Mucosa of descending colon (tissue), 3 donors: ENCODE measurements around the gene CXCL6. TPM values are rescaled to one million over a fixed set of nuclear protein-coding genes. Genes with fewer than 3 reads are reported as not detected.
A peak's percentile ranks its signal among the peaks of the same experiment; 100 is the strongest.

Experiments used
- ATAC-seq: fragments of 200-7000 bp; cut with Tn5 transposase; one replicate; pipeline ENCODE4 v1.9.1; 2020; ENCODE audit warnings: mild to moderate bottlenecking, moderate library complexity
- DNase-seq, 3 donors: peaks; one replicate each; pipeline ENCODE4 v3.0.0-alpha.2; 2020
- H3K36me3 ChIP-seq: fragments of 200-600 bp; one replicate; pipeline ENCODE4 v1.8.0; 2021; ENCODE audit warnings: low read depth, mild to moderate bottlenecking
- H3K4me1 ChIP-seq: fragments of 200-600 bp; one replicate; pipeline ENCODE4 v1.8.0; 2021; ENCODE audit warnings: low read depth, mild to moderate bottlenecking
- H3K4me3 ChIP-seq: fragments of 200-600 bp; one replicate; pipeline ENCODE4 v1.8.0; 2021; ENCODE audit warnings: mild to moderate bottlenecking
- H3K9me3 ChIP-seq: fragments of 200-600 bp; one replicate; pipeline ENCODE4 v1.8.0; 2021; ENCODE audit warnings: mild to moderate bottlenecking
- CTCF ChIP-seq: fragments of 200-600 bp; IDR thresholded peaks from one replicate; pipeline ENCODE4 v1.8.0; 2022; ENCODE audit warnings: antibody characterized with exemption, mild to moderate bottlenecking
- intact Hi-C, 2 donors: fragments of 100-400 bp; cut with DNase I in 1 of 2; cut with micrococcal nuclease in 1 of 2; formaldehyde crosslinking; loops; one replicate each; pipeline versions ENCODE4 v1.11.0 to v1.11.1; 2022; cut with DNase I, micrococcal nuclease
- total RNA-seq, 3 donors: library from RNA; stranded (reverse); fragmentation: NEBNext Ultra II Directional in 2 of 3; extraction: Animal tissue kit (Norgen Biotek cat#: 25700) in 2 of 3; gene quantifications; one replicate each; pipeline versions ENCODE4 v1.2.1 to v1.2.4, GENCODE V29; 2021 to 2023
- donor health status: DM: no; HTN: no; CAD: no; lungs with moderate emphysema.
- donor health status: DM: no; HTN: no; CAD: no.
- donor health status: DM: no; HTN: yes; CAD: no.

The CXCL6 gene
- total RNA-seq, 3 donors from 2014 or later, result 0.19 to 0.22 TPM; not detected in 1

DNA sequence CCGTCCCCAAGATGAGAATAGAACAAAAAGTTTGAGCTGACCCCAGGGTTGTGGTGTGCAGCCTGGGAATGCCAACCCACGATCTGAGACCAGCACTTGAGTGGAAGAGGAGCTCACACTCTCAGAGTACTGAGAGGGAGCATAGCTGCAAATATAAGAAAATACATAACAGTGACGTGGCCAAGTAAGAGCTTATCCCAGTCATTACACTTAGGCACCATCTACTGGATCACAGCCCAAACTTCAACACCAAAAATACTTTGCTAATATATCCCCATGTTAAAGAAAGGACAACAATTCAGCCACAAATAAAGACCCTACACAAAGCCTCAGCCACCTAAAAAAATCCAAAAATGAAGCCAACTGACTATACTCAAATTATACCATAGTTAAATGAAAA lies 33.3 kb upstream of the CXCL6 start:
- no peak for TF ChIP-seq CTCF
- intact Hi-C loops, result no loop called here

DNA sequence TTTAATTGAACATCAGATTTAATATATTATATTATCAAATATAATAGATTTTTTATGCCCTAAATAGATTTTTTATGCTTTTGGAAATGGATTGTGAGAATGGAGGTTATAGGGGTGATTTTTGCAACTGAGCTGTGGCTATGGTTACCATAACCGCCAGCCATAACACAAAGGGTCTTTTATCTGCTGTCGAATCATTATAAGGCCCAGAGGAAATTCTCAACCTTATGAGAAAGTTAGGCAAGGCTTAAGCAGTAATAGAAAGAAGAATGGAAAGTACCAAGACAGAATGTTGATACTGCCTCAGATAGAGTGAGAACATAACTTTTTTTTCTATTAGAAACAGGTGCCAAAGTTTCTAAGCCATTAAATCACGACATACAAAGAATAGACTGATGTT lies 26.3 kb upstream of the CXCL6 start:
- Histone ChIP-seq H3K9me3 (no peaks in the 10 kb centered on the region), H3K4me1 (no peaks in the 10 kb centered on the region), H3K36me3 (no peaks in the 10 kb centered on the region), H3K4me3 (no peak overlapping the region)
- no peak for DNase-seq
- no peak for ATAC-seq
- TF ChIP-seq CTCF, result no peak
- intact Hi-C loops, result no loop called here

More for the DNA sequence above, 33.3 kb upstream of the CXCL6 start:
- Histone ChIP-seq H3K36me3 (no peaks in the 10 kb centered on the region), H3K9me3 (peaks cover 6% of the 10 kb centered on the region), H3K4me3 (no peak overlapping the region), H3K4me1 (peaks cover 4% of the 10 kb centered on the region)
- DNase-seq (no peak), ATAC-seq (no peak)

DNA sequence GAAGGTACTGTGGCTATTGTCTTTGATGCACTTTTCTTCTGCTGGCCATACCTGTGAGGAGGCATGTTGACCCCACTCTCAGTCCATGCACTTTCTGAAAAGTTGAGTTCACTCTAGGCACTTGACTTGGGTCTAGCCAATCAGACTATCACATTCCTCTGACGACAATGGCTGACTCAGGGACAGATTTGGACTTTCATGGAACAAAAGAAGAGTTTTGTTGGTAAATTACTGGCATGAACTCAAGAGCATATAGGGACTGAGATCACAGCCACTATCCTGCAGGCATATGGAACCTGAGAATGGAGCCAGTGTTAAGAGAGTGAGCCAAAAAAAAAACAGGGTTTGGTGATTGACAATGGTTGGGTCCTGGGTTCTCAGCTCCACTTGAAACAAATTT lies 24.6 kb upstream of the CXCL6 start:
- intact Hi-C loops, result no loop called here
- DNase-seq (no peak), ATAC-seq (no peak)
- no peak for TF ChIP-seq CTCF
- no peaks in the 10 kb centered on the region for H3K9me3 ChIP-seq
- H3K4me3 ChIP-seq, result no peak overlapping the region
- no peaks in the 10 kb centered on the region for H3K4me1 ChIP-seq
- no peaks in the 10 kb centered on the region for H3K36me3 ChIP-seq

GRCh38 chr4:73814679-73815078 lies 21.8 kb upstream of the CXCL6 start:
- H3K9me3 ChIP-seq, result no peaks in the 10 kb centered on the region
- no peaks in the 10 kb centered on the region for H3K4me1 ChIP-seq
- intact Hi-C loops, result no loop called here
- no peaks in the 10 kb centered on the region for H3K36me3 ChIP-seq
- H3K4me3 ChIP-seq, result no peak overlapping the region
- peak; percentile 81 for ATAC-seq
- no peak for TF ChIP-seq CTCF
- DNase-seq, result no peak

DNA sequence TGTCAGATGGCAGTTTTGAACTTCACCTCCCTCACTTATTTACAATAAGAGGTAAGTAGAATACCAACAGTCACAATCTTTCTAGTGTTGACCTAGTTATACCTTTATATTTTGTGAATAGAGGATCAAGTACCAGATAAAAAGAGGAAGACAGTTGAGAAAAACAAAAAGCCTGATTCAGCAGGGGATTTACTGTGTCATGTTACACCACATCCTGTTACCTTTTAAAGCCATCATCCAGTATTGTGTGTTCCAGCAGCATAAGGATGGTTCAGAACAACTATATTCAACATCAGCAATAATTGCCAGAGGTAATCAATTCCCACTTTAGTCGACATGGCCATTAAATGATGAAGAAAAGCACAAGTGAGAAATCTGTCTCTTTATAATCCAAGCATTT lies 21.3 kb upstream of the CXCL6 start:
- peak; percentile 36 for ATAC-seq

More for the DNA sequence above, 21.3 kb upstream of the CXCL6 start:
- Histone ChIP-seq H3K4me3 (no peak overlapping the region), H3K9me3 (no peaks in the 10 kb centered on the region), H3K4me1 (no peaks in the 10 kb centered on the region), H3K36me3 (no peaks in the 10 kb centered on the region)
- no peak for TF ChIP-seq CTCF
- no peak for DNase-seq
- intact Hi-C loops, result no loop called here
